RWPE2 (cell line): ENCODE data around the gene MCAM.

Experiments
- ATAC-seq: fragments of 200-7000 bp; cut with Tn5 transposase; 3 replicates; pipeline ENCODE4 v1.9.1; 2021; ENCODE audit warnings: low read depth
- DNase-seq: peaks from one replicate; pipeline ENCODE4 v3.0.0-alpha.2; 2020; ENCODE audit warnings: low spot score
- H3K27ac ChIP-seq: fragments of 450-650 bp; 2 replicates; pipeline ENCODE4 v1.5.1; 2017; ENCODE audit warnings: mild to moderate bottlenecking; ENCODE audit not compliant: poor library complexity, severe bottlenecking
- H3K27me3 ChIP-seq: fragments of 250-450 bp; sonication (Bioruptor Pico); 2 replicates; pipeline ENCODE4 v1.5.1; 2021; ENCODE audit warnings: mild to moderate bottlenecking, moderate library complexity; ENCODE audit not compliant: insufficient read depth, poor library complexity, severe bottlenecking
- H3K36me3 ChIP-seq: fragments of 250-450 bp; sonication (Bioruptor Pico); 2 replicates; pipeline ENCODE4 v1.5.1; 2020; ENCODE audit warnings: low read depth, mild to moderate bottlenecking, moderate library complexity
- H3K4me1 ChIP-seq: fragments of 250-450 bp; sonication (Bioruptor Pico); 2 replicates; pipeline ENCODE4 v1.5.1; 2021; ENCODE audit warnings: mild to moderate bottlenecking, moderate library complexity; ENCODE audit not compliant: insufficient read depth, poor library complexity, severe bottlenecking
- H3K4me3 ChIP-seq: fragments of 250-450 bp; sonication (Bioruptor Pico); 2 replicates; pipeline ENCODE4 v1.5.1; 2021; ENCODE audit warnings: mild to moderate bottlenecking, moderate library complexity; ENCODE audit not compliant: severe bottlenecking
- H3K9me3 ChIP-seq: fragments of 250-450 bp; sonication (Bioruptor Pico); 2 replicates; pipeline ENCODE4 v1.5.1; 2021; ENCODE audit warnings: mild to moderate bottlenecking, moderate library complexity; ENCODE audit not compliant: severe bottlenecking
- CTCF ChIP-seq: fragments of 450-650 bp; IDR thresholded peaks from one replicate; pipeline ENCODE4 v1.5.1; 2017; ENCODE audit warnings: mild to moderate bottlenecking, moderate library complexity; ENCODE audit not compliant: poor library complexity, severe bottlenecking

The MCAM gene

GRCh38 chr11:119329320-119329719 lies 12.4 kb upstream of the MCAM start:
- no peak for DNase-seq
- Histone ChIP-seq H3K9me3 (no peaks in the 10 kb centered on the region), H3K4me1 (no peaks in the 10 kb centered on the region), H3K27me3 (no peaks in the 10 kb centered on the region), H3K4me3 (no peak overlapping the region), H3K36me3 (no peaks in the 10 kb centered on the region), H3K27ac (no peak overlapping the region)
- no peak for TF ChIP-seq CTCF
- no peak for ATAC-seq

GRCh38 chr11:119324189-119324588 lies 7.3 kb upstream of the MCAM start:
- Histone ChIP-seq H3K36me3 (no peaks in the 10 kb centered on the region), H3K9me3 (no peaks in the 10 kb centered on the region), H3K4me1 (no peaks in the 10 kb centered on the region), H3K27ac (no peak overlapping the region), H3K27me3 (no peaks in the 10 kb centered on the region), H3K4me3 (no peak overlapping the region)
- no peak for TF ChIP-seq CTCF
- no peak for DNase-seq
- no peak for ATAC-seq

GRCh38 chr11:119323532-119324033 lies 6.7 kb upstream of the MCAM start:
- Histone ChIP-seq H3K36me3 (no peaks in the 10 kb centered on the region), H3K4me3 (no peak overlapping the region), H3K9me3 (no peaks in the 10 kb centered on the region), H3K4me1 (peaks cover 5% of the 10 kb centered on the region), H3K27me3 (no peaks in the 10 kb centered on the region), H3K27ac (no peak overlapping the region)
- DNase-seq (no peak), ATAC-seq (peak; percentile 24; the same call in 1 of the 3 replicates)
- peak; percentile 84 for TF ChIP-seq CTCF

GRCh38 chr11:119322921-119323531 lies 6.1 kb upstream of the MCAM start:
- H3K27ac ChIP-seq: no peak overlapping the region
- H3K4me1 ChIP-seq: peaks cover 10% of the 10 kb centered on the region
- H3K4me3 ChIP-seq: no peak overlapping the region
- TF ChIP-seq CTCF: no peak
- DNase-seq: no peak
- H3K9me3 ChIP-seq: no peaks in the 10 kb centered on the region
- no peak for ATAC-seq
- no peaks in the 10 kb centered on the region for H3K27me3 ChIP-seq
- no peaks in the 10 kb centered on the region for H3K36me3 ChIP-seq

- no peak overlapping the region for H3K27ac ChIP-seq
- ATAC-seq (no peak), DNase-seq (no peak)
- peaks cover 13% of the 10 kb centered on the region for H3K4me1 ChIP-seq
- no peaks in the 10 kb centered on the region for H3K36me3 ChIP-seq
- H3K4me3 ChIP-seq: no peak overlapping the region
- no peak for TF ChIP-seq CTCF
- H3K9me3 ChIP-seq: no peaks in the 10 kb centered on the region
- no peaks in the 10 kb centered on the region for H3K27me3 ChIP-seq
Observed at GRCh38 chr11:119322360-119322739, 5.4 kb upstream of the MCAM start.
